DMS153 (cell line): Measurements from ENCODE around the gene APOL2.
"Not testable (repeated sequence)": the region's sequence is repeated elsewhere in the genome, so short reads cannot be mapped to it uniquely, and the experiment has no call there.

Experiments used
- DNase-seq: peaks from one replicate; lab custom pipeline; 2025; lab: John Stamatoyannopoulos, UW

APOL2 gene

DNA sequence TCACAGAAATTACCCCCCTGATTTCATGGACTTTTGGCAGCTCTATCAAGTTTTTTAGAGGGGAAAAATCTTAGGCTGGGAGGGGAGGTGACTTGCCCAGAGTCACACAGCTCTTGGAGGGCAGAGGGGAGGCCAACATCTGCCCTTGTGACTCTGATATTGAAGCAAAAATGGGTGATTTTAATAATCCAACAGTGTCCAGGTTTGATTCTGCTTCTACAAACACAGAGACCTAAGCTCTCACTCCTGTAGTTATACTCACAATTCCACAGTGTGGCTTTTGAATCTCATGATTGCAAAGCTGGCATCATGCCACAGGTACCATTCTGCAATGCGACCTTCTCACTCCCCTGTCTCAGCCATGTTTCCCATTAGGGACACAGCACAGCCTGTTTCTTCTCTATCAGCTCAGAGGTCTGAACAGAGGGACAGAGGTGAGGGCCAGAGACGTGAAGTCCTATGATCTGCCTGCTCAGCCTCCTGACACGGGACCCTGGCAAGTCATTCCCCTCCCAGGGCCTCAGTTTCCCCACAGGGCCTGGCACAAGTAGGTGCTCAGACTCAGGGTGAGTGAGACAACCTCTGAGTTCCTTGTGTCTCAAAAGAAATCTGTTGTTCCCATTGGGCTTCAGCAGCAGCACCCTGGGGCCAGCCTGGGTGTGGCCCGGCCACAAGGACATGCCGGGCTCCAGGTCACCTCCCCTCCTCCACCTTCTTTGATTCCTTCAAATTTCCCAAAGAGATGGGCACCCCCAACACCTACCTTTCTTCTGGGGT lies 766 bp downstream of the APOL2 start:
- DNase-seq: no peak

DNA sequence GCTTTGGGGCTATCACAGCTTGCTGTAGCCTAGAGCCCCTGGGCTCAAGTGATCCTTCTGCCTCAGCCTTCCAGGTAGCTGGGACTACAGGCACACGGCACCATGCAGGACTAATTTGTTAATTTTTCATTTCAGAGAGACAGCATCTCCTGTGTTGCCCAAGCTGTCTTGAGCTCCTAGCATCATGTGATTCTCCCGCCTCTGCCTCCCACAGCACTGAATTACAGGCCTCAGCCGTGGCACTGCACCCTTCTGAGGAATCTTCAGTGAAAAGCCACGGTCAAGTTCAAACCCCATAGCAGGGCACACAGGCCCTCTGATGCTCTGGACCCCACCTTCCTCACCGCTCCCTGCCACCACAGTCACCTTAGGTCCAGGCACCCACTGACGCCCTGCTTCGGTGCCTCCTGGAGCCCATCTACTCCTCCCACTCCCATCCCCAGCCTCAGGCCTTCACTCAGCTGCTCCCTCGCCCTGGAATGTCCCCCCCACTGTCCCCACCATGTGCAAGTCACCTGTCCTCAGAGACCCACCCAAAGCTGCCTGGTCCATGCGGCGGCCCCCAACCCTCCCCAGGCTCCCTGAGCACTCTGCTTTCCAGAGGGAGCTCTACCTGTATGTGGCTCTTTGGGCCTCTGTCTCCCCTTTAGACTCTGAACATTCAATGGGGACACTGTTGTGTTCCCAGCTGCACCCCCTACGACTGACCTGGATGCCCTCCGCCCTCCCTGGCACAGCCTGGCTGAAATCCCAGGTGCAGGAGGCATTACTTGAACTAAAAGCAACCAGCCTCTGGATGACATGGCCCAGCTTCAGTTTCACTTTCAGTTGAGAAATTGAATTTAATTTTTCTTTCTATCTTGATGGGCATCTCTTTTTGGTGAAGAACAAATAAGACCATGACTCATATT lies 1.6 kb downstream of the APOL2 start:
- DNase-seq: no peak

DNA sequence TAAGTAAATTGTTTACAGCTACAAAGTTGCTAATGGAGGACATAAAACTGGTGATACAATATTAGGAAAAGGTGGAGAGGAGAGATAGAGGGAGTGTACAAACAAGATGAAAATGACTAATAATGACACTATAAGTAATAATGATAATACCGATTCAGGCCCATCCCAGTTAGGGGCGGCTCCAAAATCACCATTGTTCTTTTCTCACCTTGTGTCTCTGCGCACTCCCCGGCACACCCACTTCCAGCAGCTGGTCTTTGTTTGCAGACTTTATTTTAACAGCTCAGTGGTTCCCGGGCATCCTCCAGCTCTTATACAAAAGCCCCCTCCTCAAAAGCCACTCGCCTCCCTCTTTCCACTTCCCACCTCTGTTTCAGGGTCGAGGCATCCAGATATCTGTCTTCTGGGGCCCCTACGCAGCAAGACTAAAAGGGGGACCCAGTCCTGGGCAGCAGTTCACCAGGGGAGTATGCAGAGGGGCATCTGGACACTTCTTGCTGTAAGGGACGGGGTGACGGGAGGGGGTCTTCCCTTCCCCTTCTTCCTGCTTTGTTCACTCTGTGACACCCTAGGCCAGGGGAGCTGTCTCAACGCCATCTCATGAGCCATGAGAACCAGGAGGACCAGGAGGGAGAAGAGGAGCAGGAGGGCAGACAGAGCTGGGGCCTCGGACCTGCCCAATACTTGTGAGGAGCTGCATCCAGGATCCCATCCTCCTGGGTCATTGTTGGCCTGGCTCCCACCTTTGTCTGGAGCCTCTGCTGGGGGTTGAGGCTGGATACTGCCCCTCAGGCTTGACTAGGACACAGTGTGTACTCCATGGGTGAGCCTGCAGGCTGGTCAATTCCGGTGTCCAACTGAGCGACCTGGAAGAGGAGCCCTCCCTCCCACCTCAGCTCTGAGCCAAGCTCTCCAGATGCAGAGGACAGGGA lies 2.7 kb downstream of the APOL2 start:
- DNase-seq: no peak

DNA sequence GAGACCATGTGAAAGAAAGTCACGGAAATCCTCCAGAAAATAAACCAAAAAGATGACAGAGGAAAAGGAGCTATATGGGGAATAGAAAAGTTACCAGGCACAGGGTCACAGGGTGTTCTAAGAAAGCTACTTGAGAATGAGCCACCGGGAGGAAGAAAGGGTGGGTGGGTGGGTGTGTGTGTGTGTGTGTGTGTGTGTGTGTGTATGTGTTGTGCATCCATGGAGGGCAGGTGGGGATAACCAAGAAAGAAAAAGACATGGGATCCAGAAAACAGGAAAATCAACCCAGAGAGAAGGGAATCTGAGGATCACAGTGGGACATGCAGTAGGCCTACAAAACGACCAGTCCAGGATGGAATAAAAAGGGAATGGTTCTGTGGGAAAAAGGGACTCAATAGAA lies 3.7 kb downstream of the APOL2 start:
- DNase-seq: no peak

DNA sequence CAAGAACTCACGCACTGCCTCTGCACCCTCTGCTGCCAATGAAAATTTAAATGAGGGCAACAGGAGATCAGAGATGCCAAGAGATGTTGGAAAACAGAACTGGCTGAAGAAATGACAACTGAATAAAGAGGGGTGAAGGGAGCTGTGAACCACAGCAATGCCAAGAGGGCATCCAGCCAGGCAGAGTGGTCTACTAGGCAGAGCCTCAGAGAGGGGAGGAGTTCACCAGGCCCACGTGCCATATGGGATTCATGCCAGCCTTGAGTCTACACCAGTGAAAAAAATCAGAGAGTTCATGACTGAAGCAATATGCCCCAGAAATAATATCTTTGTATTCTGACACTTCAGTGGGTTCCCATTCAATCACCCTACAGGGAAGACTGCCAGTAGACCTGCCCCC lies 4.4 kb downstream of the APOL2 start:
- DNase-seq: no peak

DNA sequence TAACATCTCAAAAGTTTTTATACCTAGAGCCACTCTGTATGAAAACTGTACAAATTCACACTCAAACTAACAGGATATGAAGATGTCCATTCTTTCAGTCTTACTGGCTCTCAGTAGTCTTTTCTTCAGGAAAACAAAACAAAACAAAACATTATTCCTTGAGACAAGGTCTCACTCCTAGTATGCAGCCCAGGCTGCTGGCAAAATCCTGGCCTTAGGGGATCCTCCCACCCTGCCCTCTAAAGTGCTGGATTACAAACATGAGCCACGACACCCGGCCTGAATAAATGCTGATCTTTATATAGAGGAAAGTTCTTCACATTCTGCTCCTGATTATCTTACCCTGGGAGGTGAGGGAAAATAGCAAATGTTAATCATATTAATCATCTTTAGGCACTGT lies 5.1 kb downstream of the APOL2 start:
- no peak for DNase-seq

DNA sequence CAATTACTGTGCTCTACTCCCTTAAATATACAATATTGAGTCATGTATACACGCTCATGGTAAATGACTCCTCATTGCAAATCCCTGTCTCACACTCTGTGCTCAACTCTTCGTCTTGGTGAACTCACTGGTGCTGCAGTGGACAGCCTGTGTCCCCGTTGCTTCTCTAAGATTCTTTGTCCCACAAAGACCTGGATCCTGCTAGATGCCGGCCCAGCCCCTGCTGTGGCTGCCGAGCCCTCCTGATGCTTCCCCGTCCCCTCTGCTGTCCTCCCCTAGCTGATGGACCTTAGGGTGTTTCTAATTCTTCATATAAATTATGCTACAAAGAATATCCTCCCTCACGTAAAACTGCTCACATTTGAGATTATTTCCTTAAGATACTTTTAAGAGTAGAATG lies 5.5 kb downstream of the APOL2 start:
- DNase-seq: no peak

DNA sequence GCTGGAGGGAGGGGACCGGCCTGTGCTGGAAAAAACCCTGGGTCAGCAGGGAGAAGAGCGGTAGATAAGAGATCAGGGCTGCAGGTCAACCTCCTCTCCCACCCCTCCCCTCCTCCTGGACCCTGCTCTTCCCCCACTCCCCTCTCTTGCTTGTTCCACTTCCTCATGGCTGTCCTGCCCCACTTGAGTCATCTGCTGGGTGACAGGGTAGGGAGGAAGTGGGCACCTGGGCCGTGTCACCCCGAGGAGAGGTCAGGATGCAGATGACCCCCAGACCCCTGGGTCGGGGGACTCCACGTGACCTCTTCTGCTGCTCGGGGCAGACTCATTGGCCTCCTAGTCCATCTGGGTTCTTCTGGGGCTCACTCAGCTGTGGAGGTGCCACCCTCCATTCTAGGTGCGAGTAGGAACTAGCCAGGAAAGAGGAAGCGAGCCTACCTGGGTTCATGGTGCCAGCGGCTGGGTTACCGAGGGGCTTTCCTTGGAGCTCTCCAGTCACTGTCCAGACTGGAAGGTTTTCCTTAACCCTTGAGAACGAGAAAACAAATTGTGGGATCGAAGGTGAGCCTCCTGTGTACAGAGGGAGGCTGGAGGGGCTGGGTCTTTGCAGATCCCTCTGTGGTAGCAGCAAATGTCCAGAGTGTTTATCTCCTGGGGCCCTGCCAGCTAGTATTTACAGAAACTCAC lies 6.5 kb downstream of the APOL2 start:
- DNase-seq: no peak

DNA sequence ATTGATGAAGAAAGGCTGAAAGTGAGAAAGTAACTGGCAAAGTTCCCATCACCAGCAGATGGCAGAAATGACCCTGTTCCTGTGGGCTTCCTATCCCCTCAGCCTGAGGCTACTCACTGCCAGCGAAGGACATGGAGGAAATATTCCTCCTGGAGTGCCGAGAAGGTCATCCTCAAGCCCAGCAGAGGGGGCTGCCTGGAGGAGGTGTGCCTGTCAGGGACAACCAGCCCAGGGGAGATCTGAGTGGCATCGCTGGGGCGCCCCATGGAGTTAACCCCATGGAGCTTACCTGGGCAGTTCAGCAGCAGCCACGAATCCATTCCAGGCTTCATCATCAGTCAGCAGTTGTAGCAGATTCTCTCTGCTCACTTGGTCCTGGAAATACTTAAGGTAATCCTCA lies 8.3 kb downstream of the APOL2 start:
- DNase-seq: not testable (repeated sequence)

DNA sequence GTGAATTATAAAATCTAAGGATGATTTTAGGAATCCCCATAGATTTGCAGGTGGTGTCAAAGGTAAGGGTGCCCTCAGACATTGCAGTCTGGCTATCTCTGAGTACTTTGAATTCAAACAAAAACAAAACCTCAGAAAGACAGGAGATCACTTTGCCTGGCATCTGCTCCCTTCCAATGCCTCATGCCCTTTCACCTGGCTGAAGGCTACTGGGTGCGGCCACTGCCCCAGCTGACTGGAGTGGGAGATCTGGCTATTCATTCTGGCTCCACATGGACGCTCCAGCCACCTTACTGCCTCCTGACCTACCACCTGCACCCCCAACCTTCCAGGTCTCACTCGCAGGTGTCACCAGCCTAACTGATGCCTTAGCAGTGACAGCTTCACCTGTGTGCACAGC lies 9.7 kb downstream of the APOL2 start:
- DNase-seq: not testable (repeated sequence)

DNA sequence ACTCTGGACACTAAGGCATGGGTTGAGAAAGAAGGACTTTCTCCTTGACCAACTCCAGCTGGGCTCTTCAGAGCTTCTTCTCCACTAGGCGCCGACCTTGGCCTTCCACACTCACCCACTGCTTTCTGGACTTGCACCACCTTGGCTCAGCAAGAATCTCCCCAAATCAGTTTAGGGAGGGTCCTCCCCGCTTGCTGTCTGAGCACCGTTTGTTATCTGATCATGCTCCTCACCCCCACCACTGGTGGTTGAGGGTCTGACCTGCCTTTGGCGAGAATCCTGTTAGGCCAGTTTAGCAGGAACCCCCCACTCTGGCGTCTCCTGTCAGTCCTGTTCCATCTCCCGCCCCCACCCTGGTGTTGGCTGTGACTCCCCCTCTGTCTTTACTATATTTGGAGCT lies 10.4 kb downstream of the APOL2 start:
- DNase-seq: no peak

DNA sequence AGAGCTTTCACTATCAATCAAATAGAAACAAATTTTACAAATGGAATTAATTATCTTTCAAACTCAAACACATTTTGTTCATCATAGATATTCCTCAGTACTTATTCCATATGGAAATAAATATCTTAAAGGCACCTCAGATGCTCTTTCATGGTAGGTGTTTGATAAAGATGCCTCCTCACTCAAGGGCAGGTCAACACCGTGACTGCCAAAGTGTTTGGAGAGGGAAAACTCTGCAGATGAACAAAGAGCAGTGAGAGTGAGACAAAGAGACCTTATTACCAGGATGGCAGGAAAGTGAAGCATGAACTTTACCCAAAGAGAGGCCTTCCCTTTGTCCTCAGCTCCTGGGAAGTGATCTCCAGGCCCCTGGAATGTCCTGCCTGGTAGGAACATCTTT lies 11.0 kb downstream of the APOL2 start:
- not testable (repeated sequence) for DNase-seq

DNA sequence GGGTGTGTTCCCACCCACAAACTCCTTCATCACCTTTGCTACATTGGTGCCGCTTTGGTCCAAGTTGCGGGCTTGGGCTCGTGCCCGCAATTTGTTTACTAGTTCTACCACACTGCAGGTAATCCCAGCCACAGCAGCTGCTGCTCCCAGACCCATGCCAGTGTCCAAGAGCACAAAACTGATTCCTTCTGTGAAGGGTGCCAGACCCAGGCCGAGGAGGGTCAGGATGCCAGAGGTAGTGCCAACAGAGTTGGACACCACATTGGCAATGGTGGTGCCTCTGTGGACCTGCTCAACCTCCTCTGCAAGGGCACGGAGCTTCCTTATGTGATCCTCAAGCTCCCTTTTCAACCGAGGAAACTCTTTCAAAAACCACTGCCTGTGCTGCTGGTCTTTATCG lies 11.5 kb downstream of the APOL2 start:
- DNase-seq: no peak

DNA sequence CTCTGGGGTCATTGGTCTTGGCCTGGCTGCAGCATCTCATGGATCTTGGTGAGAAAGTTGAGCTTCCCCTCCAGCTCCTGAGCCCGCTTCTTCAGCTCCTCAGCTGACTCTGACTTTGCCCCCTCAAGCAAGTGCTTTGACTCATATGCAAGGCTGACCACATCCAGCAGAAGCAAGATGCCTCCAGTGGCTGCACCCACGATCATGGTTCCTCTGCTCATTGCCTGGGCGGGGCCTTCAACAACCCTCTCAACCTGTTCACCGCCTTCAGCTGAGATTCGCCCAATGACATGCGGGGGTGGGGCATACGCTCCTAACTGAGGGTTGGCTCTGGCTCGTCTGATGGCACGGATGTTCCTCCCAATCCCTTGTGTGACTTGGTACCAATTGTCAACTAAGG lies 11.9 kb downstream of the APOL2 start:
- DNase-seq: no peak

DNA sequence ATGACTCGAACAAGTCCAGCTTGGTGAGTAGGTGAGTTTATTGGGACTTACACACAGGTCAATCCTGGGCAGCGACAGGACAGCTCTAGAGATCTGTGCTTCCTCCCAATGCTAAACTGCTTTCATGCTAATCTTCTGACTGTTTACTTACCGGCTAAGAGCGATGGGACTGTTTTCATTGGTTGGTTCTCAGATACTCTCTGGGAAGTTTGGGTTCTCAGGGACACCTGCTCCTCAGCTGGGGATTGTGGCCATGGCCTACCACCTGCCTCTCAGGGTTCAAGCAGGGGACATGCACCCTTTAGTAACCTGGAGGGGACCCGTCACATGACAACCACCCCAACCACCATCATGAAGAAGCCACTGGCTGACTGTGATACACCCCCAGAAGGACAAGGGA lies 13.1 kb downstream of the APOL2 start:
- no peak for DNase-seq

DNA sequence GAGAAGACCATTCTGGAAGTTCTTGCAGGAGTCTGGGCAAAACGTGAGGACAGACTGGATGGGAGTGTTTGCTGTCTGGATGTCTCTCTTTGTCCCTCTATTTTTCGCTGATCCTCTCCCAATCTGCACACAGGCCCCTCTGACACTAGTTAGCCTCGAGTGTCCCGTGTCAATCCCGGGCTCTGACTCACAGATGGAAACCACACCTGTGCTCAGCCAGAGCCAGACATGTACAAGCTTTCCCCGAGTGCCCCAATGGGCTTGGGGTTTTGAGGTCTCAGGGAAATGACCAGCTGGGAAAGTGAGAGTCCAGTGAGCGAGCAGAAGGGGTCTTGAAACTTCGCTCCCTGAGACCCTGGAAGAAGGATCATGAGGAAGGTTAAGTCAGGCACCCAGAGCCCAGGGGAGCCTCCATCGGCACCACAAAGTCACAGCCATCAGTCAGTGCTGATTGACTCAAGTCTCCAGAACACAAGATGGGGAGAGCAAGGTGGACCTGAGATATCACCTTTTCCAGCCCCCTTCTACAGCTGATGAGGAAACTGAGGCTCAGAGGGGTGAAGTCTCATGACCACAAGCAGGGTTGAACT lies 13.9 kb downstream of the APOL2 start:
- no peak for DNase-seq

DNA sequence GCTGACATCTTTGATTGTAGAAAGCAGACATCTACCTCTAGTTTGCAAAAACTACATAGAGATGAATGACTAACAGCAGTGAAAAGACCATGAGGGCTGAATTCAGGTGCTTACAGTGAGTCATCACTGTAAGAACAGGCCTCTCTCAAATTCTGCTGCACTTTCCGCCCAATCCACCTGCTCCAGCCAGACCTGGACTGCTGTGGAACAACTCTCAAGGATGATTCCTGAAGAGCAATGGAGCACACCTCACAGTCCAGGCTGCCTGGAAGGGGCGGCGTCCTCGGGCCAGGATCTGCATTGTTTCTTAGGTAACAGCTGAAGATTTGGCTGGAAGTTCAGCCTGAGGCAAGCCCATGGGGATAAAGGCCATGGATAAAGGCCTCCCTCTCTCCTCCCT lies 15.1 kb downstream of the APOL2 start:
- DNase-seq: no peak

DNA sequence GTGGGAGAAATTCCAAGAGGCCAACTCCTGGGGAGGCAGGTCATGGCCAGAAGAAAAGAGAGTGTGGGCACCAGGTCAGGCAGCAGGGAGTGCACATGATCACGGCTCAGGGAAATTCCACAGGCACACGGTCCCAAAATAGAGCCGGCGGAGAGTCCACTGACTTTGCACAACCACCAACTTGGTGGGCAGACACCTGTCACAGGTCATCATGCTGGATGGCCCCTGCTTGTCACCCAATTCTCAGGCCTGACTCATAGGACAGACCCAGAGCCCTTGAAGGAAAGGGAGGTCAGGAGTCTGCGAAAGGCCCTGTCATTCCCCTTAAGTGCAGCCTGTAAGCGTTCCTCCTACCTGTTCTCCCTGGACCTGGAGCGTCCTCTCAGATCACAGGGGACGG lies 15.8 kb downstream of the APOL2 start:
- DNase-seq: no peak

DNA sequence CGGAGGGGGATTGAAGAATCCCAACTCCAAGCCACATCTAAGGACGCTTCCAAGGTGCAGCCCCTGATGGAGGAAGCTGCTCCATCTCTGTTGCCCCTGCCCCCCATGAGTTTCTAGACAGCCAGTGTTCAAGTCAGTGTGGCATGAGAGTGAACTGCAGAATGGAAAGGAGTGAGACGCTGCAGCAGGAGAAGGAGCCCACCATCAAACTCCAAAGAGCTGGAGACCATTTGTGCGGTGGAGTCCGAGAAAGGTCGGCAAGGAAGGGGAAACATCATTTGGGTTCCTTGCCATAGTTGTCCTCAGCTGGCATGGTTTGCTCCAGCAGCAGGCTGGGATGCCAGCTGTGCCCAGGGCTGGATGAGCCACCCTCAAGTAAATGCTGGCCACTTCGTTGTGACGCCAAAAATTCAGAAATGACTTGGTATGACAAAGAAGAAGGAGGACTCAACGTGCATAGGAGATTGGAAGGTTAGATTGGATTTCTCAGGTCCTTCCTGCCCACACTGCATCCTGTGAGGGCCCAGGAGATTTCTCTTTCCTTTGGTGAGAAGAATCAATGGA lies 16.4 kb downstream of the APOL2 start:
- no peak for DNase-seq

DNA sequence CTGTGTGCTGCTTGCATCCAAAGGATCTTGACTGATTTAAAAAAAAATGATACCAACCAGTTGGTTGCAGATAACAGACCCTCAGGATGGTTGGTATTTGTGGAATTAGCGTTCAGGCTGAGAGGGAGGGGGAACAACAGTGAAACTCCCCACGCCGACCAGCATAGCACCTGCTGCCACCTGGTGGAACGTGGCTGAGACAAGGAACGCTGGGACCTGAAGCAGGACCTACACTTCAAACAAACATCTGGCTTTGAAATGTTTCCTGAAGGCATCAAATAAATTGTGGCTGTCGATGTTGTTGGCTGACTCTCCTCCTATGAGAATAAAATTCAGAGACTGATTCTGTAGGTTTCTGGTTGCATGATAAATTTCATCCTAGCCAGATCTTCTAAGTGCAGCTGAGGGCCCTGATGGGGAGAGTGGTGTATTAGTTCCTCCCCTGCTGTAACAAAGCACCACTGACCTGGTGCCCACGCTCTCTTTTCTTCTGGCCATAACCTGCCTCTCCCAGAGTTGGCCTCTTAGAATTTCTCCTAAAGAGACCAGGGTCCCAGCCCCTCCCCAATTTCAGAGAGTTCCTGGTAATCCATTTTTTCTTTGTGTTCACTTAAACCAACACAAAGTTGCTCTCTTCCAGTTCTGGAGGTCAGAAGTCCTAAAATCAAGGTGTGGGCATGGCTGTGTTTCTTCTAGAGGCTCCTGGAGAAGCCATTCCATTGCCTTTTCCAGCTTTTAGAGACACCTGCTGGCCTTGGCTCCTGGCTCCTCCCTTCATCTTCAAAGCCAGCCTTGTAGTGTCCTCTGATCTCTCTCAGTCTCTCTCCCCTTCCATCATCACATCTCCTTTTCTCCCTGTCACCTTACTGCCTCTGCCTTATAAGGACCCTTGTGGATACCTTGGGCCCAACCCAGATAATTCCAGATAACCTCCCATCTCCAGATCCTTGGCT lies 17.3 kb downstream of the APOL2 start:
- peak; percentile 36 for DNase-seq
